GM12878 (cell line): ENCODE results near the gene SPATA12. TPM values are rescaled to one million over a fixed set of nuclear protein-coding genes. Genes with fewer than 3 reads are reported as not detected.

ENCODE experiments used
- ATAC-seq: fragments of 200-7000 bp; cut with Tn5 transposase; 3 replicates; pipeline ENCODE4 v1.9.1; 2020; ENCODE audit warnings: mild to moderate bottlenecking, moderate library complexity
- BruUV-seq: library from RNA; stranded (reverse); fragments of 400-500 nt; replicated peaks from 2 replicates; lab custom pipeline; 2021; lab: Mats Ljungman, UMichigan
- CTCF ChIA-PET: fragments of 300-600 bp; sonication (Branson Sonifier 250); formaldehyde crosslinking; extraction: SDS; loops from one replicate; lab custom pipeline; 2021; ENCODE audit warnings: inconsistent platforms; lab: Yijun Ruan, JAX
- POLR2A ChIA-PET: fragments of 350-600 bp; formaldehyde crosslinking; extraction: SDS; loops from one replicate; lab custom pipeline; 2021; ENCODE audit warnings: inconsistent platforms; lab: Charles Lee
- RAD21 ChIA-PET: fragments of 300-600 bp; sonication (Branson Sonifier 250); formaldehyde crosslinking; loops from one replicate; lab custom pipeline; 2023; ENCODE audit warnings: antibody characterized with exemption; ENCODE audit not compliant: unreplicated experiment; lab: Charles Lee
- SMC1A ChIA-PET: fragments of 300-600 bp; sonication (Branson Sonifier 250); formaldehyde crosslinking; loops from one replicate; lab custom pipeline; 2023; ENCODE audit not compliant: unreplicated experiment, uncharacterized antibody; lab: Charles Lee
- DNase-seq: peaks from one replicate; pipeline ENCODE4 v3.0.0-alpha.2; 2011; ENCODE audit warnings: low read depth, low spot score
- FAIRE-seq: peaks from 3 replicates; lab custom pipeline; 2011; peaks lifted over from hg19 to GRCh38; lab: Jason Lieb, UNC
- H2AFZ ChIP-seq: 2 replicates; pipeline ENCODE4 v1.6.0; 2011; ENCODE audit warnings: low read depth, low read length, control low read depth; ENCODE audit not compliant: control insufficient read depth
- H3K27ac ChIP-seq: 2 replicates; pipeline ENCODE4 v1.5.1; 2011; ENCODE audit warnings: control low read depth; ENCODE audit not compliant: control insufficient read depth, insufficient read depth
- H3K27me3 ChIP-seq, 2 experiments: replicated peaks in 1 of 2; 2 replicates each; pipeline versions ENCODE4 v1.6.0 to v1.6.1; 2011; ENCODE audit warnings: low read length in 1 of 2; ENCODE audit not compliant: control insufficient read depth in 2 of 2, insufficient read depth in 2 of 2
- H3K36me3 ChIP-seq, 2 experiments: 2 replicates each; pipeline ENCODE4 v1.5.1; 2011; ENCODE audit warnings: low read length in 1 of 2; ENCODE audit not compliant: control insufficient read depth in 2 of 2, insufficient read depth in 2 of 2
- H3K4me1 ChIP-seq: 2 replicates; pipeline ENCODE4 v1.6.1; 2011; ENCODE audit warnings: mild to moderate bottlenecking, low read length, moderate library complexity, mixed read lengths; ENCODE audit not compliant: control insufficient read depth, insufficient read depth
- H3K4me2 ChIP-seq: 2 replicates; pipeline ENCODE4 v1.6.0; 2011; ENCODE audit warnings: control low read depth; ENCODE audit not compliant: control insufficient read depth, insufficient read depth
- H3K4me3 ChIP-seq: fragments of 200-600 bp; sonication (generic); 2 replicates; pipeline ENCODE4 v1.5.1; 2016
- H3K79me2 ChIP-seq: 2 replicates; pipeline ENCODE4 v1.6.0; 2011; ENCODE audit warnings: low read length; ENCODE audit not compliant: control insufficient read depth, insufficient read depth
- H3K9ac ChIP-seq: 2 replicates; pipeline ENCODE4 v1.8.0; 2011; ENCODE audit warnings: low read length, control low read depth, mixed read lengths; ENCODE audit not compliant: control insufficient read depth, insufficient read depth
- H3K9me3 ChIP-seq: replicated peaks from 3 replicates; pipeline ENCODE4 v1.5.1; 2011; ENCODE audit warnings: mild to moderate bottlenecking, low read length; ENCODE audit not compliant: control insufficient read depth, insufficient read depth
- H4K20me1 ChIP-seq: 2 replicates; pipeline ENCODE4 v1.6.0; 2011; ENCODE audit not compliant: control insufficient read depth, insufficient read depth
- BACH1 ChIP-seq: fragments of 450-650 bp; IDR thresholded peaks from 2 replicates; pipeline ENCODE4 v1.6.1; 2017; ENCODE audit warnings: mild to moderate bottlenecking, borderline replicate concordance
- BRCA1 ChIP-seq: IDR thresholded peaks from 2 replicates; pipeline ENCODE4 v1.6.1; 2011; ENCODE audit warnings: low read depth, low read length, improper control_type of control experiment
- CREB1 ChIP-seq: IDR thresholded peaks from 2 replicates; pipeline ENCODE4 v1.6.1; 2012; ENCODE audit warnings: low read depth, mild to moderate bottlenecking, inconsistent platforms
- CREM ChIP-seq: IDR thresholded peaks from 2 replicates; pipeline ENCODE4 v1.6.1; 2014; ENCODE audit warnings: antibody characterized with exemption, low read depth
- EED ChIP-seq: sonication (generic); IDR thresholded peaks from 2 replicates; pipeline ENCODE4 v1.6.1; 2016; ENCODE audit warnings: antibody characterized with exemption, low read depth
- HCFC1 ChIP-seq: fragments of 150-350 bp; IDR thresholded peaks from 2 replicates; pipeline ENCODE4 v1.6.1; 2014; ENCODE audit warnings: low read length
- KDM1A ChIP-seq: fragments of 200-600 bp; sonication (generic); IDR thresholded peaks from 2 replicates; pipeline ENCODE4 v1.6.1; 2016; ENCODE audit warnings: borderline replicate concordance
- NR2C1 ChIP-seq: fragments of 450-650 bp; IDR thresholded peaks from 2 replicates; pipeline ENCODE4 v1.6.1; 2017; ENCODE audit warnings: antibody characterized with exemption, mild to moderate bottlenecking, moderate library complexity
- PAX5 ChIP-seq: IDR thresholded peaks from 2 replicates; pipeline ENCODE4 v1.6.1; 2011; ENCODE audit warnings: low read depth, low read length, borderline replicate concordance
- POLR2A ChIP-seq: IDR thresholded peaks from 2 replicates; pipeline ENCODE4 v1.6.1; 2011; ENCODE audit warnings: low read depth, mild to moderate bottlenecking, low read length
- RCOR1 ChIP-seq: conservative IDR thresholded peaks from 2 replicates; pipeline ENCODE4 v1.6.1; 2012; ENCODE audit warnings: low read depth, low read length, improper control_type of control experiment
- TCF7 ChIP-seq: IDR thresholded peaks from 2 replicates; pipeline ENCODE4 v1.6.1; 2014; ENCODE audit warnings: antibody characterized with exemption, borderline replicate concordance
- YBX1 ChIP-seq: fragments of 450-650 bp; IDR thresholded peaks from 2 replicates; pipeline ENCODE4 v1.6.1; 2016; ENCODE audit warnings: antibody characterized with exemption
- WGBS: methylation state at CpG from one replicate; pipeline ENCODE4 v1.1.6; 2016; ENCODE audit warnings: low lambda C conversion rate; ENCODE audit not compliant: insufficient replicate concordance, insufficient coverage; ENCODE audit errors: missing lambda C conversion rate; 5-methylcytosine and 5-hydroxymethylcytosine counted together
- in situ Hi-C: fragments of 300-500 bp; cut with MboI; formaldehyde crosslinking; loops from 9 replicates; pipeline ENCODE4 v1.14.3; 2018; ENCODE audit warnings: mixed read lengths
- intact Hi-C: fragments of 100-400 bp; cut with micrococcal nuclease; formaldehyde crosslinking; loops from one replicate; pipeline ENCODE4 v1.14.2; 2022; ENCODE audit not compliant: unreplicated experiment
- polyA plus RNA-seq, 11 experiments: library from polyadenylated mRNA; depleted of rRNA in 4 of 11; unstranded in 6 of 11; stranded (reverse) in 5 of 11; fragments of >200 nt; fragmentation: Nextera tagmentation in 4 of 11; fragmentation: Illumina TruSeq in 1 of 11; extraction: Ambion mirVana in 4 of 11; extraction: Trizol in 1 of 11; gene quantifications; 1 replicate in 1 of 11; 2 replicates in 10 of 11; pipeline versions ENCODE4 v1.2.1 to v1.2.3, GENCODE V29; 2011 to 2016; ENCODE audit warnings: inconsistent platforms in 2 of 11, missing spikeins in 2 of 11, low read depth in 1 of 11
- total RNA-seq, 4 experiments: library from RNA; depleted of rRNA in 3 of 4; stranded (reverse); fragments of >200 nt in 3 of 4; fragmentation: Illumina TruSeq in 1 of 4; extraction: Trizol in 1 of 4; gene quantifications; 2 replicates each; pipeline versions ENCODE4 v1.2.1 to v1.2.3, GENCODE V29; 2013 to 2021
- TF ChIP-seq, protein P1 (sequence below): fragments of 450-650 bp; formaldehyde crosslinking; IDR thresholded peaks from 2 replicates; pipeline ENCODE4 v1.4.0; 2020; ENCODE audit warnings: mild to moderate bottlenecking, moderate library complexity

The SPATA12 gene
- total and polyA plus RNA-seq, 10 of the 15 experiments (the other 5 are each of a cell fraction or from before 2014, with no cell fraction given), result 0.03 to 0.69 (median 0.37) TPM

DNA sequence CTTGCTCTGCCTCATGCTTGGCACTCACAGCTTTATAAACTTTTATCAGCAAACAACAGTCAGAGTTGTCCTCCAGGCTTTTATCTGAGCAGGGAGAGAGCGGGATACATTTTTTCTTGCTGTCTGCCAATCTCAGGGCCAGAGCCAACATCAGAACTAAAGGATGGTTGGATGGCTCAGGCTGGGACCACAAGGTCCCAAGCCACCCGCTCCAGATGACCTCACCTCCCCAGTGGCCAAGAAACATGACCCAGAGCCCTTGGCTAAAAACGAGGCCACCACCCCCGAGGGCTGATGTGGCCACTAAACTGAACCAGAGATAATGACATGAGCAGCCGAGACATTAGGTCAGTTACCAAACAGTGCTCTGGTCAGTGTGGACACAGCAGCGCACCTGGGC is 18.8 kb upstream of the SPATA12 start (continued):
- TF ChIP-seq YBX1 (no peak), NR2C1 (no peak), KDM1A (no peak), BRCA1 (no peak), BACH1 (no peak), TCF7 (no peak), RCOR1 (no peak)
- TF ChIP-seq, protein P1, sequence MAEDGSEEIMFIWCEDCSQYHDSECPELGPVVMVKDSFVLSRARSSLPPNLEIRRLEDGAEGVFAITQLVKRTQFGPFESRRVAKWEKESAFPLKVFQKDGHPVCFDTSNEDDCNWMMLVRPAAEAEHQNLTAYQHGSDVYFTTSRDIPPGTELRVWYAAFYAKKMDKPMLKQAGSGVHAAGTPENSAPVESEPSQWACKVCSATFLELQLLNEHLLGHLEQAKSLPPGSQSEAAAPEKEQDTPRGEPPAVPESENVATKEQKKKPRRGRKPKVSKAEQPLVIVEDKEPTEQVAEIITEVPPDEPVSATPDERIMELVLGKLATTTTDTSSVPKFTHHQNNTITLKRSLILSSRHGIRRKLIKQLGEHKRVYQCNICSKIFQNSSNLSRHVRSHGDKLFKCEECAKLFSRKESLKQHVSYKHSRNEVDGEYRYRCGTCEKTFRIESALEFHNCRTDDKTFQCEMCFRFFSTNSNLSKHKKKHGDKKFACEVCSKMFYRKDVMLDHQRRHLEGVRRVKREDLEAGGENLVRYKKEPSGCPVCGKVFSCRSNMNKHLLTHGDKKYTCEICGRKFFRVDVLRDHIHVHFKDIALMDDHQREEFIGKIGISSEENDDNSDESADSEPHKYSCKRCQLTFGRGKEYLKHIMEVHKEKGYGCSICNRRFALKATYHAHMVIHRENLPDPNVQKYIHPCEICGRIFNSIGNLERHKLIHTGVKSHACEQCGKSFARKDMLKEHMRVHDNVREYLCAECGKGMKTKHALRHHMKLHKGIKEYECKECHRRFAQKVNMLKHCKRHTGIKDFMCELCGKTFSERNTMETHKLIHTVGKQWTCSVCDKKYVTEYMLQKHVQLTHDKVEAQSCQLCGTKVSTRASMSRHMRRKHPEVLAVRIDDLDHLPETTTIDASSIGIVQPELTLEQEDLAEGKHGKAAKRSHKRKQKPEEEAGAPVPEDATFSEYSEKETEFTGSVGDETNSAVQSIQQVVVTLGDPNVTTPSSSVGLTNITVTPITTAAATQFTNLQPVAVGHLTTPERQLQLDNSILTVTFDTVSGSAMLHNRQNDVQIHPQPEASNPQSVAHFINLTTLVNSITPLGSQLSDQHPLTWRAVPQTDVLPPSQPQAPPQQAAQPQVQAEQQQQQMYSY (CRISPR knock-in tag), result no peak

DNA sequence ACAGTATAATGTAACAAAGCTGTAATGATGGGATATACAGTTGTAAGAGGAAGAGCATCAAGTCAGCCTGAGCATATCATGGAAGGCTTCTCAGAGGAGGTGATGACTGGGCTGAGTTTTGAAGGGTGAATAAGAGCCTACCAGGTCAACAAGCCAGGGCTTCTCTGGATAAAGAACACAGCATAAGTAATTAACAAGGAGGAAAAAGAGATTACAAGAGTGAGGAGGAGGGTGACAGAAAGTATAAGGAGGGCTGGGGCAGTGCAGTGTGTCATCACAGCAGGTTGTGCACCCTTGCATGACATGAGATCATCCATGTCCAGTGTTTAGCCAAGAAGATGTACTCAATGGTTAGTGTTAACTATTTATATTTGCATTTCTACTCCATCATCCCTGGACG is 16.9 kb upstream of the SPATA12 start:
- no peaks in the 10 kb centered on the region for H4K20me1 ChIP-seq
- in situ Hi-C loops (no loop called here), intact Hi-C loops (no loop called here)
- ChIA-PET POLR2A (no interaction called here), RAD21 (no interaction called here), CTCF (no interaction called here), SMC1A (interaction anchor here (0.5 to 0.6 kb wide), 2 partner anchors 30 to 245 kb away, joined by 3 to 4 read pairs; no protein-coding TSS in a partner anchor)
- 39% methylated on average over 1 of the region's 1 CpG for WGBS
- no peak overlapping the region for H3K27ac ChIP-seq
- H3K27me3 ChIP-seq, result no peaks in the 10 kb centered on the region
- no peak overlapping the region for H3K9ac ChIP-seq
- FAIRE-seq, result no peak
- peaks cover 11% of the 10 kb centered on the region; the same call in 1 of the 2 replicates for H3K4me1 ChIP-seq
- no peak overlapping the region for H3K4me3 ChIP-seq
- no peak overlapping the region for H2AFZ ChIP-seq
- no peak for DNase-seq
- no peak overlapping the region for H3K4me2 ChIP-seq
- ATAC-seq, result peak; percentile 59
- no peaks in the 10 kb centered on the region for H3K9me3 ChIP-seq
- no peaks in the 10 kb centered on the region for H3K36me3 ChIP-seq
- no peaks in the 10 kb centered on the region for H3K79me2 ChIP-seq
- 0 out of 2 replicates have a peak, but pooled peaks have one; percentile 42 for TF ChIP-seq CREM
- TF ChIP-seq PAX5, result peak; percentile 27; the same call in 1 of the 2 replicates
- peak; percentile 21; the same call in 1 of the 2 replicates for TF ChIP-seq EED
- TF ChIP-seq POLR2A, result no peak
- no peak for TF ChIP-seq HCFC1
- TF ChIP-seq CREB1, result peak; percentile 41; the same call in 1 of the 2 replicates
- TF ChIP-seq, all 136 proteins: peak for 4
- BruUV-seq, result no TSS peak
